Smooth muscle cell (in vitro differentiated cells): ENCODE measurements around the gene POM121L2. TPM values are rescaled to one million over a fixed set of nuclear protein-coding genes. Genes with fewer than 3 reads are reported as not detected.

ENCODE experiments used
- DNase-seq: peaks from one replicate; lab custom pipeline; 2025; ENCODE audit not compliant: unreplicated experiment; lab: John Stamatoyannopoulos, UW
- H2AFZ ChIP-seq: fragments of 200-600 bp; sonication (generic); 2 replicates; pipeline ENCODE4 v1.6.0; 2016; ENCODE audit warnings: antibody characterized with exemption, low read depth, mild to moderate bottlenecking
- H3F3A ChIP-seq: fragments of 200-600 bp; sonication (generic); 2 replicates; pipeline ENCODE4 v1.6.0; 2017; ENCODE audit warnings: antibody characterized with exemption, low read depth
- H3K27ac ChIP-seq: fragments of 200-600 bp; sonication (generic); 2 replicates; pipeline ENCODE4 v1.5.1; 2016; ENCODE audit warnings: low read depth, mild to moderate bottlenecking
- H3K27me3 ChIP-seq: fragments of 200-600 bp; sonication (generic); 2 replicates; pipeline ENCODE4 v1.6.1; 2016; ENCODE audit warnings: low read depth, mild to moderate bottlenecking
- H3K36me3 ChIP-seq: fragments of 200-600 bp; sonication (generic); 2 replicates; pipeline ENCODE4 v1.5.1; 2016; ENCODE audit warnings: low read depth
- H3K4me1 ChIP-seq: fragments of 200-600 bp; sonication (generic); 2 replicates; pipeline ENCODE4 v1.5.1; 2016; ENCODE audit warnings: low read depth
- H3K4me2 ChIP-seq: fragments of 200-600 bp; sonication (generic); 2 replicates; pipeline ENCODE4 v1.6.0; 2016; ENCODE audit warnings: mild to moderate bottlenecking
- H3K4me3 ChIP-seq: fragments of 200-600 bp; sonication (generic); 2 replicates; pipeline ENCODE4 v1.5.1; 2016; ENCODE audit warnings: mild to moderate bottlenecking
- H3K79me2 ChIP-seq: fragments of 200-600 bp; sonication (generic); 2 replicates; pipeline ENCODE4 v1.6.0; 2016; ENCODE audit warnings: low read depth, mild to moderate bottlenecking
- H3K9ac ChIP-seq: fragments of 200-600 bp; sonication (generic); 2 replicates; pipeline ENCODE4 v1.6.0; 2016; ENCODE audit warnings: low read depth
- H3K9me3 ChIP-seq: fragments of 200-600 bp; sonication (generic); replicated peaks from 2 replicates; pipeline ENCODE4 v1.5.1; 2016; ENCODE audit warnings: low read depth
- H4K20me1 ChIP-seq: fragments of 200-600 bp; sonication (generic); 2 replicates; pipeline ENCODE4 v1.6.0; 2016; ENCODE audit warnings: low read depth
- CTCF ChIP-seq: fragments of 200-600 bp; sonication (generic); IDR thresholded peaks from 2 replicates; pipeline ENCODE4 v1.5.1; 2017; ENCODE audit warnings: borderline replicate concordance, mild to moderate bottlenecking, antibody characterized with exemption; ENCODE audit not compliant: insufficient read depth, poor library complexity, severe bottlenecking
- whole genome bisulfite sequencing: methylation state at CpG from one replicate; pipeline ENCODE4 v1.1.7; 2016; ENCODE audit warnings: low lambda C conversion rate; 5-methylcytosine and 5-hydroxymethylcytosine counted together
- polyA plus RNA-seq: library from polyadenylated mRNA; unstranded; fragments of >200 nt; fragmentation: Nextera tagmentation; extraction: Ambion mirVana; gene quantifications from 2 replicates; pipeline ENCODE4 v1.2.1, GENCODE V29; 2016
- total RNA-seq: library from RNA; depleted of rRNA; stranded (reverse); fragments of >200 nt; gene quantifications from 2 replicates; pipeline ENCODE4 v1.2.3, GENCODE V29; 2014

Gene POM121L2
- total and polyA plus RNA-seq, 2 experiments from 2014 or later, result not detected

DNA sequence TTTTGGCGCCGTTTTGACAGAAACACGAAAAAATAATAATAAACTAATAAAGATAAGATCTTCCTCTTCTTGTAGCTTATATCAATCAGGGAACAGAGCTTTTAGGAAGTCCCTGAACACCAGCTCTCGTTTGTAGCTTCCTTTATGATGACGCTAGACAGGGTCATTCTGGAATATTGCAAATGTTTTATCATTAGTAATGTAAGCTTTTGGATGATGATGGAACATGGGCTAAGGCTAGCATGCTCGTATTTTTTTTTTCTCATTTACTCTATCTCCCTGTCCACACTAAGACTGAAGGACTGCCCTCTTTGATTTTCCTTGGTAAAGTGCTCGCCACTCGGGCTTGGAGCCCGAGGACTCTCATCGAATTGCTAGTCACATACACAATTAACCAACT, 22.1 kb upstream of the POM121L2 start:
- Histone ChIP-seq H3K9me3 (no peaks in the 10 kb centered on the region), H4K20me1 (no peaks in the 10 kb centered on the region), H3K27me3 (no peaks in the 10 kb centered on the region), H3K36me3 (no peaks in the 10 kb centered on the region), H3K9ac (no peak overlapping the region), H2AFZ (no peak overlapping the region), H3K4me2 (no peak overlapping the region), H3F3A (no peaks in the 10 kb centered on the region), H3K4me3 (no peak overlapping the region), H3K27ac (no peak overlapping the region), H3K79me2 (no peaks in the 10 kb centered on the region), H3K4me1 (peaks cover 5% of the 10 kb centered on the region)
- WGBS, result 84% methylated on average over 10 of the region's 10 CpGs
- TF ChIP-seq CTCF, result no peak
- no peak for DNase-seq

GRCh38 chr6:27333642-27334040, 21.6 kb upstream of the POM121L2 start:
- H3K27ac ChIP-seq, result no peak overlapping the region
- no peak for TF ChIP-seq CTCF
- no peaks in the 10 kb centered on the region for H4K20me1 ChIP-seq
- peaks cover 5% of the 10 kb centered on the region for H3K4me1 ChIP-seq
- 68% methylated on average over 3 of the region's 3 CpGs for WGBS
- no peaks in the 10 kb centered on the region for H3K9me3 ChIP-seq
- H3K4me3 ChIP-seq, result peak overlapping the region; percentile 59
- H2AFZ ChIP-seq, result peak overlapping the region; percentile 83
- no peak overlapping the region for H3K9ac ChIP-seq
- no peaks in the 10 kb centered on the region for H3K79me2 ChIP-seq
- H3K27me3 ChIP-seq, result no peaks in the 10 kb centered on the region
- H3K4me2 ChIP-seq, result peak overlapping the region; percentile 88
- no peaks in the 10 kb centered on the region for H3K36me3 ChIP-seq
- no peak for DNase-seq
- no peaks in the 10 kb centered on the region for H3F3A ChIP-seq

DNA sequence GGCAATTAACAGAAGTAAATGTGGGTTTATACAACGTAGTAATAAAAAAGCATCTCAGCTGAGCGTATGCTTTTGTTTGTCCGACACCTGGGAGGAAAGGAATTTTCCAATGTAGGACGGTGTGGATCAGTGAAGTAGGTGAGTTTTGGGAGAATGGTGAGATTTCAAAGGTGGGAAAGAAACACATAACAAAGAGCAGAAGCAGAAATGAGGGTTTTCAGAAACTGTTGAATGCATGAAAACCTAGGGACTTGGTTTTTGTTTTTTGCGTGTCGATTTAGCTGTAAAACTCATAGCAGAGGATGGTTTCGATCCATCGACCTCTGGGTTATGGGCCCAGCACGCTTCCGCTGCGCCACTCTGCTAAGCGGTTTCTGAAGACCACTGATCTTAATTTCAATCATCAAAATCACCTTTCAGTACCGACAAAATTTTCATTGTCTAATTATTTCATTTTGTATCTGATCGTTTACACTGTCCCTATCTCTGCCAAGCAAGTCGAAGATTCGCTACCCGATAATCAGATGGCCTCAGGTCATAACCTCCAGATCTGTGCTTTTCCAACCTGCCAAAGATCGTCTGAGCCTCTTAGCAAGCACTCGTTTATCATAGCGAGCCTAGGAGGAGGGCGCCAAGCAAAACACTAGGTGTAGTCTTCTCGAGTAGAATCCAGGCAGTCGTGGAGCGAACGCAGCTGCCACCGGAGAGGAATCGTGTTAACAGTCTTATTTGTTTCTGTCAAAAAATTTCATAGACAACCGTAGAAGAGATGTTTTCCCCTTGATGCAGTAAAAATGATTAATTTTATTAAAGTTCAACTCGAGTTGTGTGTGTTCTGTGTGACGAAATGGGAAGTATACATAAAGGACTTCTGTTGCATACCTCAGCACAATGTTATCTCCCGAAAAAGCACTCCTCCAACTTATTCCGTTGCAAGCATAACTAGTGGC, 20.9 kb upstream of the POM121L2 start:
- no peaks in the 10 kb centered on the region for H4K20me1 ChIP-seq
- H3K79me2 ChIP-seq, result no peaks in the 10 kb centered on the region
- H2AFZ ChIP-seq, result peak overlapping the region; percentile 83
- no peak overlapping the region for H3K9ac ChIP-seq
- 9% methylated on average over 32 of the region's 32 CpGs for WGBS
- no peaks in the 10 kb centered on the region for H3F3A ChIP-seq
- H3K4me1 ChIP-seq, result peaks cover 5% of the 10 kb centered on the region
- peak overlapping the region; percentile 88 for H3K4me2 ChIP-seq
- no peaks in the 10 kb centered on the region for H3K36me3 ChIP-seq
- TF ChIP-seq CTCF, result no peak
- H3K9me3 ChIP-seq, result no peaks in the 10 kb centered on the region
- no peaks in the 10 kb centered on the region for H3K27me3 ChIP-seq
- DNase-seq, result no peak
- H3K27ac ChIP-seq, result no peak overlapping the region
- peak overlapping the region; percentile 59 for H3K4me3 ChIP-seq
